ENCODE data around the gene IGFBP6.

Gene IGFBP6

DNA sequence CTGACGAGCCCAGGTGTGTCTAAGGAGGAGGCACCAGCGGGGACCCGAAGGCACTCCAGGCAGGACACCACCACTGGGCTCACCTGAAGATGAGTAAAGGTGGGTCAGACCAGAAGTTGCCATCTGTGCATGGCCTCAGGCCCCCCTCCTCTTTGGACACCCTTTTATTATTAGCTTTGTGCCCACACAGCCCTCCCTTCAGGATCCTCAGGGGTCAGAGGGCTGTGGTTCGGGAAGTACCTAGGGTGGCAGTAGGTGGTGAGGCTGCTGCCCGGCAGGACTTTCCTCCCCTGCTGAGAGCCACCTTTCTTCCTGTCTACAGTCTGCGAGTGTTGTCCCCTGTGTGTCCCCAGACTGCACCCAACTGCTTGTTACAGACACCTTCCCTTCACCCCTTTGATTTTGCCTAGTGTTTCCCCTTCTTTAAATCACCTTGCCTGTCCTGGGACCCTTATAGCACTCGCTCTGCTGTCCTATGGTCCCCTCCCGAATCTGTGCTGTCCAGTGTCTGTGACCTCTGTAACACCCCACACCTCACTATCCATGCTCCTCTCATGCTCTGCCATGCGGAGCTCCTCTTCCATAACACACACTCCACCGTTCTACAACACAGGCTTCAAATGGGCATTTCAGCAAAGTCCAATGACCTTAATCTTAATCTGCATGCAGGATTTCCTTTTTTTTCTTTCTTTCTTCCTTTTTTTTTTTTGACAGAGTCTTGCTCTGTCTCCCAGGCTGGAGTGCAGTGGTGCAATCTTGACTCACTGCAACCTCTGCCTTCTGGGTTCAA lies 31.5 kb downstream of the IGFBP6 start:
- TF ChIP-seq TSHZ2 (CRISPR knock-in tag; IDR thresholded peaks at IDR 0.05): no peak
- TF ChIP-seq ZC3H10 (CRISPR knock-in tag; IDR thresholded peaks at IDR 0.05): no peak
- no peak for TF ChIP-seq PATZ1 (CRISPR knock-in tag; IDR thresholded peaks at IDR 0.05; ENCODE audit: borderline replicate concordance)
- no peak for TF ChIP-seq ISL1 (CRISPR knock-in tag; IDR thresholded peaks at IDR 0.05)
- no peak for TF ChIP-seq PPARA (CRISPR knock-in tag; IDR thresholded peaks at IDR 0.05; ENCODE audit: borderline replicate concordance)
- TF ChIP-seq, protein P1, sequence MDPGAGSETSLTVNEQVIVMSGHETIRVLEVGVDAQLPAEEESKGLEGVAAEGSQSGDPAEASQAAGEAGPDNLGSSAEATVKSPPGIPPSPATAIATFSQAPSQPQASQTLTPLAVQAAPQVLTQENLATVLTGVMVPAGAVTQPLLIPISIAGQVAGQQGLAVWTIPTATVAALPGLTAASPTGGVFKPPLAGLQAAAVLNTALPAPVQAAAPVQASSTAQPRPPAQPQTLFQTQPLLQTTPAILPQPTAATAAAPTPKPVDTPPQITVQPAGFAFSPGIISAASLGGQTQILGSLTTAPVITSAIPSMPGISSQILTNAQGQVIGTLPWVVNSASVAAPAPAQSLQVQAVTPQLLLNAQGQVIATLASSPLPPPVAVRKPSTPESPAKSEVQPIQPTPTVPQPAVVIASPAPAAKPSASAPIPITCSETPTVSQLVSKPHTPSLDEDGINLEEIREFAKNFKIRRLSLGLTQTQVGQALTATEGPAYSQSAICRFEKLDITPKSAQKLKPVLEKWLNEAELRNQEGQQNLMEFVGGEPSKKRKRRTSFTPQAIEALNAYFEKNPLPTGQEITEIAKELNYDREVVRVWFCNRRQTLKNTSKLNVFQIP (CRISPR knock-in tag; IDR thresholded peaks at IDR 0.05; ENCODE audit: borderline replicate concordance, low read depth): no peak
- TF ChIP-seq ZNF70 (CRISPR knock-in tag; IDR thresholded peaks at IDR 0.05): no peak
- no peak for ATAC-seq

DNA sequence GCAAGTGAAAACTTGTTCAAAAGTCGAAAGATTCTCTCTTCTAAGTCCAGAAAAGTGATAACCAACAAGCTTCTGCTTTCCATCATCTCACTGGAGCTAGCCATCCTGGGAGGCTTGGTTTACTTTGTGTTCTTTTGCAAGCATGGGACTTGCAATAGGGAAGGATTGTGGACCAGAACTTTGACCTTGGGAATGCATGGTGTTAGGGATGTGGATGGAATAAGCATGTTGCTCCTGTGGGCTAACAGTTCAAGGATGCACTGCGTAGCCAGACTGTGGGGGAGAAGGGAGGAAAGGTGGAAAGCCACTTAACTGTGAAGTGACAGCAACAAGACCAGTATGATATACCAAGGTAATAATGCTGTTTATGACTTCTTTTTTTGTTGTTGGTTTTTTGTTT lies 34.4 kb downstream of the IGFBP6 start:
- no peak for TF ChIP-seq RARB (CRISPR knock-in tag; IDR thresholded peaks at IDR 0.05)
- no peak for TF ChIP-seq ZNF565 (CRISPR knock-in tag; conservative IDR thresholded peaks at IDR 0.05; ENCODE audit: low read depth)
- TF ChIP-seq CSRNP3 (CRISPR knock-in tag; IDR thresholded peaks at IDR 0.05): no peak
- TF ChIP-seq, protein P2, sequence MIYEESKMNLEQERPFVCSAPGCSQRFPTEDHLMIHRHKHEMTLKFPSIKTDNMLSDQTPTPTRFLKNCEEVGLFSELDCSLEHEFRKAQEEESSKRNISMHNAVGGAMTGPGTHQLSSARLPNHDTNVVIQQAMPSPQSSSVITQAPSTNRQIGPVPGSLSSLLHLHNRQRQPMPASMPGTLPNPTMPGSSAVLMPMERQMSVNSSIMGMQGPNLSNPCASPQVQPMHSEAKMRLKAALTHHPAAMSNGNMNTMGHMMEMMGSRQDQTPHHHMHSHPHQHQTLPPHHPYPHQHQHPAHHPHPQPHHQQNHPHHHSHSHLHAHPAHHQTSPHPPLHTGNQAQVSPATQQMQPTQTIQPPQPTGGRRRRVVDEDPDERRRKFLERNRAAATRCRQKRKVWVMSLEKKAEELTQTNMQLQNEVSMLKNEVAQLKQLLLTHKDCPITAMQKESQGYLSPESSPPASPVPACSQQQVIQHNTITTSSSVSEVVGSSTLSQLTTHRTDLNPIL (CRISPR knock-in tag; IDR thresholded peaks at IDR 0.05; ENCODE audit: low read depth): no peak
- no peak for TF ChIP-seq TCF4 (CRISPR knock-in tag; IDR thresholded peaks at IDR 0.05; ENCODE audit: borderline replicate concordance)
- TF ChIP-seq ZNF70 (CRISPR knock-in tag; IDR thresholded peaks at IDR 0.05): no peak
- no peak for ATAC-seq

- TF ChIP-seq PATZ1 (CRISPR knock-in tag; IDR thresholded peaks at IDR 0.05; ENCODE audit: borderline replicate concordance) (no peak), GLIS3 (CRISPR knock-in tag; IDR thresholded peaks at IDR 0.05) (no peak), PPARA (CRISPR knock-in tag; IDR thresholded peaks at IDR 0.05; ENCODE audit: borderline replicate concordance) (no peak), ZC3H10 (CRISPR knock-in tag; IDR thresholded peaks at IDR 0.05) (no peak)
- TF ChIP-seq, protein P2 (CRISPR knock-in tag; IDR thresholded peaks at IDR 0.05; ENCODE audit: low read depth): no peak
Observed at GRCh38 chr12:53133722-53134121, 36.3 kb downstream of the IGFBP6 start.

More at GRCh38 chr12:53133722-53134121, 36.3 kb downstream of the IGFBP6 start:
- ATAC-seq: no peak
